HG03097 (cell line): ENCODE measurements around the gene SIX3.

Experiments used
- ATAC-seq: cut with Tn5 transposase; IDR thresholded peaks from one replicate; pipeline ENCODE4 v1.9.1; 2021; ENCODE audit not compliant: unreplicated experiment, low FRiP score

Gene SIX3

DNA sequence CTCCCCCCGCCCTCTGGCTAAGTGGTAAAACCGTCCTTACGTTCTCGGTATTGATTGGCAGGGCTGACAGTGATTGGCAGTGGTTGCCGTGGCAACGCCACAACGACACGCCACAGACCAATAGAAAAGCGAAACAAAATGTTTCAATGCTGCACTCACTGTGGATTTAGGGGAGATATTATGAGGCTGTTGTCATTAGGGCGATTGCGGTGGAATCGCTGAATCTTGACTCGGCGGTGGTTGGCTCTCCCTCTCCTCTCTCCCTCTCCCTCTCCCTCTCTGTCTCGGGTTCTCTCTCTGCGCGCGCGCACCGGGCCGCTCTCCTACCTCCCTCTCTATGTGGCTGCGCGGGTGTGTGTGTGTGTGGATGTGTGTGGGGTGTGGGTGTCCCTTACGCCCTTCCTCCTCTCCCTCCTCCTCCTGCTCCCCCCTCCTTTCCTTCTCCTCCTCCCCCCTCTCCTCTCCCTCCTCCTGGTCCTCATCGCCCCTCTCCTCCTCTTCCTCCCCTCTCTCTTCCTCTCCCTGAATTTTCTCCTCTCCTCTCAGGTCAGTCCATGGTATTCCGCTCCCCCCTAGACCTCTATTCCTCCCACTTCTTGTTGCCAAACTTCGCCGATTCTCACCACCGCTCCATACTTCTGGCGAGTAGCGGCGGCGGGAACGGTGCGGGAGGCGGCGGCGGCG is at the start of gene SIX3:
SIX3 (plus strand) TSS at position 152 of the 684 bp plus-strand sequence; CDS start at position 555, 403 bp downstream.
- peak; percentile 42 for ATAC-seq

DNA sequence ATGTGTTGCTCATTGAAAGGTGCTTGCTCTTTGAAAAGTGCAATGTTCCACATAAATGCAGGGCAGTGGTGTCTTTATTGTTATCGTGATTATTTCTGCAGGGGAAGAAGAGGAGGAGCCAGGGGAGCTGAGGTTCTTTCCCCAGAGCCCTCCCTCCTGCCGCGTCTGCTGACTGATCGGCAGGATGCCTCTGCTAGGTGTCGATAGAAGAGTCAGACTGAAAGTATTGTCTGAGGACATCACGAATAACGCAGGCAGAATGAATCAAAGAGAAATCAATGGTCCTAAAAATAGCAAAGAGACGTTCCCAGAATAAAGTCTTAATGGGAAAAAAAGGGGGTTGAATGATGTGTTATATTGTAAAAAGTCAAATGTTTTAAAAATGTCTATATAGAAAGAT is 47.4 kb upstream of the SIX3 start:
- ATAC-seq, result no peak

- ATAC-seq, result no peak
These were observed 46.4 kb upstream of the SIX3 start for GRCh38 chr2:44895061-44895460.

- no peak for ATAC-seq
These were observed 44.1 kb upstream of the SIX3 start for GRCh38 chr2:44897406-44897805.

DNA sequence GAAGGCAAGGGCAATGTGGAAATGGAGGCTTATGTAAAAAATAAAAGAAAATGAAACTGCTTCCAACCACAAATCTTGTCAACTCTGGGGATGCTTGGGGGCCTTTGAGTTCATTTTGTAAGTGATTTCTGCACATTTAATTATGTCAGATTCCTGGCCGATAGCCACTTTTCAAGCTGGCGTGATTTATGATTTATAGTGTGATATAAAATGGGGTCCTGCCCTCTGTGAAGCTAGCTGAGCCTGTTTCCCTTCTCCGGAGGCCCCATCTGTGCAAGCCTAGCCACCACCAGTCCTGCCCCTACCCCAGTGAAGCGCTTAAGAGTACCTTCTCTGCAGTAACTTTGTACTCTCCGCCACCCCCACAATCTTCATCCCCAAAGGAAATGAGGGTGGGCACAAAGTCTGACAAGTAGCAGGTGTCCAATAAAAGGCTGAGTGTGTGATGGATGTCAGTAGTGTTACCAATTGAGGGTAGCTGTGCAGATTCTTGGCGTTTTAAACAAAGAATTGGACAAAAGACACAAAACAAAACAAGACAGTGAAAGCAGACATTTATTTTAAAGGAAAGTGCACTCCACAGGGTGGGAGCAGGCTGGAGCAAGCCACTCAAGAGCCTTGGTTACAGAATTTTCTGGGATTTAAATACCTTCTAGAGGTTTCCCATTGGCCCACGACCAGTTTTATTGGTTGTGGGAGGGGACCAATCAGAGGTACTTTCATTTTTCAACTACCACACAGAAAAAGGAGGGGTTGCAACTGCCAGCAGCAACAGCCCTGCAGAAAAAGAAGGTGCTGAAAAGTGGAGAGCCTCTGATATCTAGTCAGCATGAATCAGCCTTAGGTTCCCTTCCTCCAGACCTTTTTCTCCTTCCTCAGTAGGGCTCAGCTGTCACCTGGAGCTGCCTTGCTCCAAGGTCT is 39.0 kb upstream of the SIX3 start:
- ATAC-seq, result no peak

DNA sequence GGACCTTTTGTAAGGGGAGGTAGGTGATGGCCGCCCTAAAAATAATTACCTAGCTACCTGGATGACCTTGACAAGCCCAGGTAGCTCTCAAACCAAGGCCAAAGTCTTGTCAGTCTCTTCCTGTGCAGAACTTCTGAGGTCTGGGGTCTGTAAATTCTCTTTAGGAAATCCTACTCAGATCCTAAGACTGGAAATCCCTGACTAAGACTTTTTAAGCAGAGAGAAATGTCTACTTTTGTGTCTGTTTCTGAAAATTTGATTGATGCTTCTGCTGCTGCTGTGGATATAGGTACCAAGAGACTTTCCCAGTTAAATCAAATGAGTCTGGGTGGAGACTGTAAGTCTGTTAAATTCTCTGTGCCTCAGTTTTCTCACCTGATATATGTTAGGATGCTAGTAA is 36.9 kb upstream of the SIX3 start:
- ATAC-seq, result no peak

DNA sequence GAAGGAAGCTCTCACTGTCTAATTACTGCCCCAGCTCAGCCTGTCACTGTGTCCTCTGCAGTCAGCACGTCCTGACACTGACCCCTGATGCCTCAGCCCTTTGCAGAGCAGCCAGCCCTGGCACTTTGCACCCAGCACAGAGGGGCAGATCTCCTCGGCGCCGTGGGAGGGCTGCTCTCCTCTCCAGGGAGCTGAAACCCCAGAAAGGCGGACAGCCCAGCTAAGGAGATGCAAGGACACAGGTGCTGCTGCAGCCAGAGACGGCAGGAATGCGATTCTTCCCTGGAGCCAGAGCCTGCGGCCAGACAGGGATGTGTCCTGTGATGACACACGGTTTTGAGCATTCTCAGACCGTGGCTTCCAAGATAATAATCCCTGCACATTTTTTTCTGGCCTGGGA is 34.5 kb upstream of the SIX3 start:
- ATAC-seq, result no peak

DNA sequence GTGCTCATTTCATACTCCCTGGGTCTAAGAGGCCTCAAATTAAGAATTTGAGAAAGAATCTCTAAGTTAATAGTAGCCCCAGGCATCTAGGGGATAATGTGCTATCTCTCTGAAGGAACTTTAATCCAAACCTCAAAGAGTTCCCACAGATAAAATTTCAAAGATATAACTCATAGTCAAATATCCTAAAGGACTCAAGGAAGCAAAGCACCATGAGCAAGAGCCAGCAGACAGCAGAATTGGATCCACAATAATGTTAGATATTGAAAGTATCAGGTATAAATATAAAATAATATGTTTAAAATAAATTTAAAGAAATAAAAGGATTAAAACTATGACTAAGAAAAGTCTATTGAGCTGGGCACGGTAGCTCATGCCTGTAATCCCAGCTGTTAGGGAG is 31.7 kb upstream of the SIX3 start:
- ATAC-seq, result no peak

DNA sequence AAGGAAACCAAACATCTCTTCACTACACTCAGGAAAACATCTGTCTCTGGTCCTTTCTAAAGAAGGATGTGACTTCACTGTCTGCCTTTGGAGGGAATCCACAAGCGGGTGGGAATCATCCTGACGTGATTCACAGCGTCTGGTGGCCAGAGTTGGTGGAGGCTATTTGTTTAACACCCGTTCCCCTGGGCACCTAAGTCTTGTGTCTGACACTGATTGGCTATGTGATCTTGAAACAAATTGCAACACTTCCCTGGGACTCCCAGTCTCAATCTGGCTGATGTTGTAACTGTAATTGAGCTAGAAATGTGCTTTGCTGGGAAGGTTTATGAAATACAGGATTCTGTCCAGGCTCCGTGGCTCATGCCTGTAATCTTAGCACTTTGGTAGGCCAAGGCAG is 28.8 kb upstream of the SIX3 start:
- ATAC-seq, result no peak

DNA sequence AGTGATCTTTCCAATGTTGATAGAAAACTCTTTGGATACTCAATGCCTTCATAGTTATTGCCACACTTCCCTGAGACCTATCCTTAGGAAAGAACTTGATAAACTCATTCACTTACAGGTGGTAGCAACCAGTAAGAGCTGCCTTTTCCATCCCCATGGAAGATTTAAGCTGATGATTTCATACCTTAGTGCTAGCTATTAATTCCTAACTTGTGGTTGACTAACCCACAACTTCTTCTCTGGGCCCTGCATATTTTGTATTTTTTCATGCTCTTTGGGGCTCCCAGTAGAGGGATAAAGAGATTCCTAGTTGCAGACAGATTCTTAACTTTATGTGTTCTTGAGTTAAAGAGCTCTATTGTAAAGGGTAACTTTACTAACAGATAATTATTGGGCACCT is 25.2 kb upstream of the SIX3 start:
- no peak for ATAC-seq

DNA sequence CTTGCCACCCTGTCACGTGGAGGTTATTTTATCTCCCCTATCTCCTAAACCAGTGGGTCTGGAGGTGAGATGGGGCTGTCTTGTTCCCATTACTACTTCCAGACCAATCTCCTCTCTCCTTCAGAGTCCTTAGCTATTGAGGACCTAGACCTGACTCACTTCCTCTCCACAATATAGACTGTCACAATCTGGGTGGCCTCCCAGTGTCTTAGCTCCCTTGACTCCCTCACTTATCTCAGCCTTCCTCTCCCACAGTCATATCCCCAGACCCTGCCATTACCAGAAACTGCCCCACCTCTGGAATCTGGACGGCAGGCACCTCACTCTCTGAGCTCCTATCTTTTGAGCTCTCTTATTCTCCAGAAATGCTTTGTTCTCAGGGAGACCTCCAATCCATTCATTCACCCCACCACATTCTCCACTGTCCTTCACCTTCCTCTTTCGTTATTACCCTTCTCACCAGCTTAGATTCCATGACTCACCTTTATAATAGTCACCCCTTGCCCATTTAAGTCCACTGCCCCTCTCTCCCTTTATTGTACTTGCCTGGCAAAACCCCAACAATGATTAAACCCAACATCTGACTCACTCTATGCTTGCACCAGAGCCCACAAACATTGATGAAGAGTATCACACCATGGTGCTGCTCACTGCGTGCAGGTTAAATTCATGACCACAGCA is 23.3 kb upstream of the SIX3 start:
- no peak for ATAC-seq

GRCh38 chr2:44920751-44921150 is 20.8 kb upstream of the SIX3 start:
- ATAC-seq, result no peak

- ATAC-seq, result no peak
These were observed 18.7 kb upstream of the SIX3 start for GRCh38 chr2:44922776-44923175.

DNA sequence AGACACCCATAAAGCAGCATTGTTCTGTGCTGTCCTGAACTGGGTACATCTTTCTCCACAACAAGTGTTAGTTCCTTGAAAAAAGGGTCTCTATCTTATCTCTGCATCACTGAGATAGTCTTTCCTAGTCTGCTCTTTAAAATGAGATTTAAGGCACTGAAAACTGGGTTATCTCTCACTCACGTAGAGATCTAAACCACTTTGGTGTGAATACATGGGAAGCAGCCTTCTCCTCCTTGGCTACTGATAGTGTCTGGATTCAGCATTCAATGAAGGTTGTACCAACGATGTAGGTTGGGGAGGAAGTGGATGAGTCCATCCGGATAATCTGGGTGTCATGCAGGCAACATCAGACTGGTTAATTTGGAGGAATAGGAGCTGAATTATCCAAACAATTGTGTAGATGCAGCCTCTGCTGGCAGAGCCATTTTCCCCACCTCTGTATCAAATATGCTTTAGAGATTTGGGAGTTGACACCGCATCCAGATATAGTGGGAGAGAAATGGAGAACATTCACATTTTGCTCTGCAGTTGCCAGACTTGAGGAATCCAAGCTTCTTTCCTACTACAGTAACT is 15.9 kb upstream of the SIX3 start:
- no peak for ATAC-seq

DNA sequence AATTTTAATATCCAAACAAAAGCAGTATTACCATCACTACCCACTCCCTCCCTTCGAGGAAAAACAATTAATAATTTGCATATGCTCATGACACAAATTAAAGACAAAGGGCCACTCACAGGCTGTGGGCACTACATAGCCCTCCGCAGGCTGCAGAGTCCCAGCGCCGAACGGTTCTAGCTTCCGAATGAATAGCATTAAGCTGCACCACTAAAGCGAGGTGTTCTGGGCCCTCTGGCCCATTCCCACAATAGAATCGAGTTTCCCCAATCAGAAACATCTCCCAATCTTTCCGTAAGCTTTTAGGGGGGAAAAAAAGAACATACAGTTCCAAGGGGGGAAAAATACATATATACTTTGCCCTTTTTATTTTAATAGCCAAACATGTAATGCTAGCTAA is 14.5 kb upstream of the SIX3 start:
- no peak for ATAC-seq

GRCh38 chr2:44927985-44928482 is 13.5 kb upstream of the SIX3 start:
- no peak for ATAC-seq

- no peak for ATAC-seq
These were observed 12.9 kb upstream of the SIX3 start for GRCh38 chr2:44928483-44929158.

GRCh38 chr2:44929159-44929734 is 12.3 kb upstream of the SIX3 start:
- no peak for ATAC-seq

- no peak for ATAC-seq
These were observed 11.7 kb upstream of the SIX3 start for GRCh38 chr2:44929735-44930273.
